GM12873 (cell line): ENCODE results near the gene OR52E5.

Experiments
- CTCF ChIP-seq: IDR thresholded peaks from 2 replicates; pipeline ENCODE4 v1.5.1; 2012; ENCODE audit warnings: low read depth, mild to moderate bottlenecking, moderate library complexity, low read length, control low read depth; ENCODE audit not compliant: insufficient read depth; ENCODE audit errors: missing control alignments

The OR52E5 gene

GRCh38 chr11:5892908-5893307 is at the start of gene OR52E5:
TSS of gene OR52E5 (plus strand) at chr11:5893208. CDS start at chr11:5900777, 7,569 bp downstream.
- TF ChIP-seq CTCF = no peak

- no peak for TF ChIP-seq CTCF
Measured at GRCh38 chr11:5846701-5847100, 46.3 kb upstream of the OR52E5 start.

- no peak for TF ChIP-seq CTCF
Measured at GRCh38 chr11:5847711-5848110, 45.3 kb upstream of the OR52E5 start.

- no peak for TF ChIP-seq CTCF
Measured at GRCh38 chr11:5851002-5851401, 42.0 kb upstream of the OR52E5 start.

- TF ChIP-seq CTCF = no peak
Measured at GRCh38 chr11:5857590-5857989, 35.4 kb upstream of the OR52E5 start, which contains the start of gene OR52E8. TSS of gene OR52E8 (minus strand) at chr11:5857690. CDS start at chr11:5857690, 0 bp downstream.

GRCh38 chr11:5865826-5866225 is 27.2 kb upstream of the OR52E5 start:
- no peak for TF ChIP-seq CTCF

- no peak for TF ChIP-seq CTCF
Measured at GRCh38 chr11:5878564-5878963, 14.4 kb upstream of the OR52E5 start.
